ENCODE measurements around the gene TPD52L1.

Gene TPD52L1

GRCh38 chr6:125210667-125211066, 57.1 kb downstream of the TPD52L1 start:
- no peak for DNase-seq (ENCODE audit: low spot score)

- DNase-seq (ENCODE audit: low spot score): no peak
Observed at GRCh38 chr6:125211352-125211751, 57.8 kb downstream of the TPD52L1 start.

- DNase-seq (ENCODE audit: low spot score): no peak
Observed at GRCh38 chr6:125212377-125212776, 58.8 kb downstream of the TPD52L1 start.

GRCh38 chr6:125213939-125214338, 60.4 kb downstream of the TPD52L1 start:
- DNase-seq (ENCODE audit: low spot score): no peak

GRCh38 chr6:125215252-125215819, 61.8 kb downstream of the TPD52L1 start:
- no peak for DNase-seq (ENCODE audit: low spot score)

- no peak for DNase-seq (ENCODE audit: low spot score)
Observed at GRCh38 chr6:125216015-125216414, 62.4 kb downstream of the TPD52L1 start.

GRCh38 chr6:125217369-125217768, 63.8 kb downstream of the TPD52L1 start:
- no peak for DNase-seq (ENCODE audit: low spot score)

GRCh38 chr6:125217992-125218391, 64.4 kb downstream of the TPD52L1 start:
- no peak for DNase-seq (ENCODE audit: low spot score)

GRCh38 chr6:125219361-125219895, 65.9 kb downstream of the TPD52L1 start:
- no peak for DNase-seq (ENCODE audit: low spot score)

- DNase-seq (ENCODE audit: low spot score): no peak
Observed at GRCh38 chr6:125220712-125221111, 67.1 kb downstream of the TPD52L1 start.

GRCh38 chr6:125222531-125223455, 69.2 kb downstream of the TPD52L1 start:
- no peak for DNase-seq (ENCODE audit: low spot score)

GRCh38 chr6:125224231-125224861, 70.8 kb downstream of the TPD52L1 start:
- no peak for DNase-seq (ENCODE audit: low spot score)

GRCh38 chr6:125227244-125227643, 73.7 kb downstream of the TPD52L1 start:
- DNase-seq (ENCODE audit: low spot score): no peak

GRCh38 chr6:125228981-125229479, 75.5 kb downstream of the TPD52L1 start:
- DNase-seq (ENCODE audit: low spot score): no peak

GRCh38 chr6:125230674-125231073, 77.1 kb downstream of the TPD52L1 start:
- DNase-seq (ENCODE audit: low spot score): no peak

- DNase-seq (ENCODE audit: low spot score): no peak
Observed at GRCh38 chr6:125231133-125231532, 77.6 kb downstream of the TPD52L1 start.

- no peak for DNase-seq (ENCODE audit: low spot score)
Observed at GRCh38 chr6:125231574-125232343, 78.2 kb downstream of the TPD52L1 start.

- no peak for DNase-seq (ENCODE audit: low spot score)
Observed at GRCh38 chr6:125232466-125232865, 78.9 kb downstream of the TPD52L1 start.

- no peak for DNase-seq (ENCODE audit: low spot score)
Observed at GRCh38 chr6:125233202-125233601, 79.6 kb downstream of the TPD52L1 start.

- DNase-seq (ENCODE audit: low spot score): no peak
Observed at GRCh38 chr6:125236536-125237327, 83.2 kb downstream of the TPD52L1 start.

- DNase-seq (ENCODE audit: low spot score): no peak
Observed at GRCh38 chr6:125237764-125238163, 84.2 kb downstream of the TPD52L1 start.
